ENCODE measurements around the gene TMEM45B.

- no peak for TF ChIP-seq CTCF (IDR thresholded peaks at IDR 0.05)
- TF ChIP-seq POLR2A (IDR thresholded peaks at IDR 0.05) = no peak
- TF ChIP-seq EP300 (IDR thresholded peaks at IDR 0.05) = no peak
Measured at GRCh38 chr11:129800655-129801054, 15.0 kb upstream of the TMEM45B start.
